ENCODE data around the gene TUBB8B.
"Not testable (repeated sequence)": the region's sequence is repeated elsewhere in the genome, so short reads cannot be mapped to it uniquely, and the experiment has no call there.

DNA sequence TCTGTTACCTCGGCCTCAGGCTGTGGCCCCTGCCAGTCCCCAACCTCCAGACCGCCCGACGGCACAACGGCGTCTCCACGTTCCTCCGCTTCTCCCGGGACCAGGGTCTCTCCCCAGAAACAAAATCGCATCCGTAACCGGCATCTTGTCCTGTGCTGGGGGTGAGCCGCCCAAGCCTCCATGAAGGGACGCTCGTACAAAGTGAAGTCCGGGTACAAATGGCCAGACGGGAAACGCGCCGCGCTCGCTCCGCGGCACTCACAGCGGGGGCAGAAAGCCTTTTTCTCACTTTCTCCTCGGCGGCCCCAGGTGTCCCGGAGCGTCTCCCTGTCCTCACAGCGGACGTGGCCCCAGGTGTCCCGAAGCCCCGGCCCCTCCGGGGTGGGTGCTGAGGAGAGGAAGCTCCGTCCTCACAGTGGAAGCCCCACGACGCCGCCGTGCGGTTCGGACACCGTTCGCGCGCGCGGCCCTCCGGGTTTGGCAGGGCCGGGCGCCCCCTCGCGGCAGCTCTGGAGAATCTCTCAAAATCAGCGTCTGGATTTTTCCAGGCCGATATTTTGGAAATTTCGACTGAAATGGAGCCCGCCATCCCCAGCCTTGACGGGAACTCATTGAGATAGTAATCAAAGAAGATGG, 26.2 kb upstream of the TUBB8B start:
- TF ChIP-seq, protein P1, sequence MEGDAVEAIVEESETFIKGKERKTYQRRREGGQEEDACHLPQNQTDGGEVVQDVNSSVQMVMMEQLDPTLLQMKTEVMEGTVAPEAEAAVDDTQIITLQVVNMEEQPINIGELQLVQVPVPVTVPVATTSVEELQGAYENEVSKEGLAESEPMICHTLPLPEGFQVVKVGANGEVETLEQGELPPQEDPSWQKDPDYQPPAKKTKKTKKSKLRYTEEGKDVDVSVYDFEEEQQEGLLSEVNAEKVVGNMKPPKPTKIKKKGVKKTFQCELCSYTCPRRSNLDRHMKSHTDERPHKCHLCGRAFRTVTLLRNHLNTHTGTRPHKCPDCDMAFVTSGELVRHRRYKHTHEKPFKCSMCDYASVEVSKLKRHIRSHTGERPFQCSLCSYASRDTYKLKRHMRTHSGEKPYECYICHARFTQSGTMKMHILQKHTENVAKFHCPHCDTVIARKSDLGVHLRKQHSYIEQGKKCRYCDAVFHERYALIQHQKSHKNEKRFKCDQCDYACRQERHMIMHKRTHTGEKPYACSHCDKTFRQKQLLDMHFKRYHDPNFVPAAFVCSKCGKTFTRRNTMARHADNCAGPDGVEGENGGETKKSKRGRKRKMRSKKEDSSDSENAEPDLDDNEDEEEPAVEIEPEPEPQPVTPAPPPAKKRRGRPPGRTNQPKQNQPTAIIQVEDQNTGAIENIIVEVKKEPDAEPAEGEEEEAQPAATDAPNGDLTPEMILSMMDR (IDR thresholded peaks at IDR 0.05): peak in 1 of 5 experiments; percentile 14
- not testable (repeated sequence) for TF ChIP-seq POLR2AphosphoS5 (IDR thresholded peaks at IDR 0.05); POLR2A (IDR thresholded peaks at IDR 0.05); EP300 (IDR thresholded peaks at IDR 0.05; ENCODE audit: low read depth)

Data from transverse colon (tissue), 4 donors.